ENCODE measurements around the gene MGAT4D. TPM values are rescaled to one million over a fixed set of nuclear protein-coding genes. Genes with fewer than 3 reads are reported as not detected.
"Not testable (repeated sequence)": the region's sequence is repeated elsewhere in the genome, so short reads cannot be mapped to it uniquely, and the experiment has no call there.

Gene MGAT4D
- total RNA-seq, 1 donor from 2014 or later = not detected

GRCh38 chr4:140515423-140515822 lies 17.3 kb upstream of the MGAT4D start:
- intact Hi-C loops (cut with DNase I) = no loop called here
- Histone ChIP-seq H3K4me1 (no peaks in the 10 kb centered on the region), H3K36me3 (no peaks in the 10 kb centered on the region), H3K9me3 (no peaks in the 10 kb centered on the region), H3K27me3 (no peaks in the 10 kb centered on the region), H3K27ac (no peak overlapping the region), H3K4me3 (no peak overlapping the region)
- TF ChIP-seq CTCF (IDR thresholded peaks at IDR 0.05) = no peak
- DNase-seq (ENCODE audit: low spot score in 2 of 2) = no peak

GRCh38 chr4:140513765-140514164 lies 15.7 kb upstream of the MGAT4D start:
- H3K9me3 ChIP-seq; H3K27me3 ChIP-seq; H3K27ac ChIP-seq; DNase-seq (ENCODE audit: low spot score in 2 of 2); H3K4me1 ChIP-seq; H3K4me3 ChIP-seq; H3K36me3 ChIP-seq; intact Hi-C loops (cut with DNase I): not testable (repeated sequence)

GRCh38 chr4:140504261-140504660 lies 6.2 kb upstream of the MGAT4D start:
- no peak overlapping the region for H3K27ac ChIP-seq
- TF ChIP-seq CTCF (IDR thresholded peaks at IDR 0.05) = no peak

GRCh38 chr4:140499391-140499790 lies 1.3 kb upstream of the MGAT4D start:
- intact Hi-C loops (cut with DNase I) = no loop called here
- H3K27me3 ChIP-seq = no peaks in the 10 kb centered on the region

More at GRCh38 chr4:140504261-140504660, 6.2 kb upstream of the MGAT4D start:
- H3K9me3 ChIP-seq = no peaks in the 10 kb centered on the region
- H3K36me3 ChIP-seq = no peaks in the 10 kb centered on the region
- no peaks in the 10 kb centered on the region for H3K4me1 ChIP-seq
- no peak overlapping the region for H3K4me3 ChIP-seq
- intact Hi-C loops (cut with DNase I) = no loop called here
- H3K27me3 ChIP-seq = no peaks in the 10 kb centered on the region
- DNase-seq (ENCODE audit: low spot score in 2 of 2) = no peak

GRCh38 chr4:140497405-140497746 lies 717 bp downstream of the MGAT4D start:
- no peak for TF ChIP-seq CTCF (IDR thresholded peaks at IDR 0.05)
- Histone ChIP-seq H3K4me3 (peak overlapping the region in 1 of 2 donors; percentile 30), H3K27me3 (no peaks in the 10 kb centered on the region), H3K9me3 (no peaks in the 10 kb centered on the region), H3K27ac (no peak overlapping the region), H3K4me1 (no peaks in the 10 kb centered on the region), H3K36me3 (no peaks in the 10 kb centered on the region)
- DNase-seq (ENCODE audit: low spot score in 2 of 2) = no peak
- intact Hi-C loops (cut with DNase I) = no loop called here

More at GRCh38 chr4:140499391-140499790, 1.3 kb upstream of the MGAT4D start:
- no peak overlapping the region for H3K4me3 ChIP-seq
- H3K9me3 ChIP-seq = no peaks in the 10 kb centered on the region
- no peak for TF ChIP-seq CTCF (IDR thresholded peaks at IDR 0.05)
- H3K4me1 ChIP-seq = no peaks in the 10 kb centered on the region
- no peaks in the 10 kb centered on the region for H3K36me3 ChIP-seq
- DNase-seq (ENCODE audit: low spot score in 2 of 2) = no peak
- no peak overlapping the region for H3K27ac ChIP-seq

- Histone ChIP-seq H3K27me3 (no peaks in the 10 kb centered on the region), H3K36me3 (no peaks in the 10 kb centered on the region), H3K9me3 (peaks cover 0 to 3% of the 10 kb centered on the region in 2 donors), H3K27ac (no peak overlapping the region), H3K4me3 (no peak overlapping the region), H3K4me1 (no peaks in the 10 kb centered on the region)
- TF ChIP-seq CTCF (IDR thresholded peaks at IDR 0.05) = no peak
- intact Hi-C loops (cut with DNase I) = no loop called here
- no peak for DNase-seq (ENCODE audit: low spot score in 2 of 2)
Observed at GRCh38 chr4:140485939-140486338, 12.2 kb downstream of the MGAT4D start.

All from ascending aorta (tissue), 2 donors.